ENCODE data around the gene ALG5. TPM values are rescaled to one million over a fixed set of nuclear protein-coding genes. Genes with fewer than 3 reads are reported as not detected.
A peak's percentile ranks its signal among the peaks of the same experiment; 100 is the strongest.

The ALG5 gene
- 10 to 100 TPM; 22.9 to 30.0 (median 28.5) TPM for total RNA-seq
- long read RNA-seq, transcript ALG5-201 (10 exons, 1,154 nt) = major isoform, 15 of 18 reads
- long read RNA-seq, partial matches to known transcripts = 1 of 18 reads
- long read RNA-seq, other reads (novel, unspliced or antisense) = 1 of 18 reads

GRCh38 chr13:36999054-36999714, at the start of gene ALG5:
TSS of gene ALG5 (minus strand) at chr13:36999340. CDS start at chr13:36999300, 40 bp downstream.
- Histone ChIP-seq H3K4me1 (peaks cover 0 to 14% (median 4%) of the 10 kb centered on the region in 4 donors), H3K27me3 (no peaks in the 10 kb centered on the region), H3K9me3 (no peaks in the 10 kb centered on the region), H3K4me3 (peak within 1 kb of the TSS; percentile 73 to 94 (median 94)), H3K36me3 (peaks cover 0 to 26% (median 6%) of the 10 kb centered on the region in 4 donors), H3K27ac (peak within 1 kb of the TSS; percentile 90 to 96 (median 93))
- WGBS (ENCODE audit: insufficient coverage, low coverage, low lambda C conversion rate, missing lambda C conversion rate) = under 1% methylated on average over 13 of the region's 52 CpGs
- ATAC-seq = peak; percentile 81 to 93 (median 89)
- peak; percentile 96 to 100 (median 99) for TF ChIP-seq CTCF (IDR thresholded peaks at IDR 0.05)
- TF ChIP-seq POLR2A (IDR thresholded peaks at IDR 0.05) = peak; percentile 72
- intact Hi-C loops (cut with DNase I) = no loop called here
- DNase-seq = peak; percentile 93 to 94 (median 94)

- H3K36me3 ChIP-seq = peaks cover 2 to 58% (median 12%) of the 10 kb centered on the region in 4 donors
- DNase-seq = no peak
- no peaks in the 10 kb centered on the region for H3K4me1 ChIP-seq
- H3K27me3 ChIP-seq = no peaks in the 10 kb centered on the region
- H3K9me3 ChIP-seq = no peaks in the 10 kb centered on the region
- H3K4me3 ChIP-seq = no peak overlapping the region
- intact Hi-C loops (cut with DNase I) = no loop called here
- H3K27ac ChIP-seq = no peak overlapping the region
- no peak for ATAC-seq
- TF ChIP-seq POLR2A (IDR thresholded peaks at IDR 0.05) = no peak
- 75% methylated on average over 3 of the region's 3 CpGs for whole genome bisulfite sequencing (ENCODE audit: insufficient coverage, low coverage, low lambda C conversion rate, missing lambda C conversion rate)
Measured at GRCh38 chr13:37047846-37048245, 48.7 kb upstream of the ALG5 start.

GRCh38 chr13:37047032-37047431, 47.9 kb upstream of the ALG5 start:
- H3K9me3 ChIP-seq = no peaks in the 10 kb centered on the region
- WGBS (ENCODE audit: insufficient coverage, low coverage, low lambda C conversion rate, missing lambda C conversion rate) = 80% methylated on average over 2 of the region's 2 CpGs
- TF ChIP-seq CTCF (IDR thresholded peaks at IDR 0.05) (no peak), POLR2A (IDR thresholded peaks at IDR 0.05) (no peak)
- no peak overlapping the region for H3K4me3 ChIP-seq
- no peaks in the 10 kb centered on the region for H3K4me1 ChIP-seq
- intact Hi-C loops (cut with DNase I) = no loop called here
- DNase-seq (no peak), ATAC-seq (no peak)
- H3K27ac ChIP-seq = no peak overlapping the region
- H3K36me3 ChIP-seq = peaks cover 2 to 66% (median 14%) of the 10 kb centered on the region in 4 donors
- H3K27me3 ChIP-seq = no peaks in the 10 kb centered on the region

GRCh38 chr13:37046062-37046461, 46.9 kb upstream of the ALG5 start:
- H3K27ac ChIP-seq = no peak overlapping the region
- 92% methylated on average over 1 of the region's 1 CpG for WGBS (ENCODE audit: insufficient coverage, low coverage, low lambda C conversion rate, missing lambda C conversion rate)
- intact Hi-C loops (cut with DNase I) = no loop called here
- TF ChIP-seq POLR2A (IDR thresholded peaks at IDR 0.05) = no peak
- TF ChIP-seq CTCF (IDR thresholded peaks at IDR 0.05) = no peak
- DNase-seq (no peak), ATAC-seq (no peak)
- no peaks in the 10 kb centered on the region for H3K4me1 ChIP-seq
- no peaks in the 10 kb centered on the region for H3K27me3 ChIP-seq
- no peaks in the 10 kb centered on the region for H3K9me3 ChIP-seq
- H3K4me3 ChIP-seq = no peak overlapping the region
- H3K36me3 ChIP-seq = peaks cover 4 to 72% (median 17%) of the 10 kb centered on the region in 4 donors

- peaks cover 0 to 91% (median 26%) of the 10 kb centered on the region in 4 donors for H3K36me3 ChIP-seq
- no peaks in the 10 kb centered on the region for H3K9me3 ChIP-seq
- no peak overlapping the region for H3K4me3 ChIP-seq
- H3K27ac ChIP-seq = no peak overlapping the region
- no peaks in the 10 kb centered on the region for H3K27me3 ChIP-seq
- TF ChIP-seq POLR2A (IDR thresholded peaks at IDR 0.05) (no peak), CTCF (IDR thresholded peaks at IDR 0.05) (no peak)
- intact Hi-C loops (cut with DNase I) = no loop called here
- DNase-seq (no peak), ATAC-seq (no peak)
- no peaks in the 10 kb centered on the region for H3K4me1 ChIP-seq
Measured at GRCh38 chr13:37040789-37041188, 41.6 kb upstream of the ALG5 start.
